CD4-positive, alpha-beta T cell treated with Interleukin-17A for 4 hours (primary cell): ENCODE measurements around the gene TMEM192.
"Not testable (repeated sequence)": the region's sequence is repeated elsewhere in the genome, so short reads cannot be mapped to it uniquely, and the experiment has no call there.

Experiments
- DNase-seq: peaks from one replicate; pipeline ENCODE4 v3.0.0-alpha.2; 2020; ENCODE audit warnings: mixed read lengths

Gene TMEM192

GRCh38 chr4:165088366-165088765, 24.3 kb downstream of the TMEM192 start:
- no peak for DNase-seq

DNA sequence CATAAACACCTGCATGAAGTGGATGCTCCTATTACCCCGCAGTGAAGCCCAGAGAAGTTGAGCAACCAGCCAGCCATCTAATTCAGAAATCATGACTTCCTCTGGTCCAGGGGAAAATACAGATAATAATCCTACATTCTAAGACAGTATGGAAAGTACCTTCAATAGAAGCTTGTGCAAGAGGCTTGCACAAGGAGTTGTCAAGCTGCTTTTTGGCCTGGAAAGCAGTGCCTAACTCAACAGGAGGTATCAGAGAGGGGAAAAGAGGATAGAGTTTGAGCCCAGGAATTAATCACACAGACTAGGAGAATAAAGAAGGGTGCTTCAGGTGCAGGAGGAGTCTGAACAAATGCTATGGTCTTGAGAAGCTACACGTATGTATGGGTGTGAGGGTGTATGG, 26.7 kb downstream of the TMEM192 start:
- no peak for DNase-seq

- DNase-seq: not testable (repeated sequence)
These were observed 27.9 kb downstream of the TMEM192 start for GRCh38 chr4:165084787-165085186.

DNA sequence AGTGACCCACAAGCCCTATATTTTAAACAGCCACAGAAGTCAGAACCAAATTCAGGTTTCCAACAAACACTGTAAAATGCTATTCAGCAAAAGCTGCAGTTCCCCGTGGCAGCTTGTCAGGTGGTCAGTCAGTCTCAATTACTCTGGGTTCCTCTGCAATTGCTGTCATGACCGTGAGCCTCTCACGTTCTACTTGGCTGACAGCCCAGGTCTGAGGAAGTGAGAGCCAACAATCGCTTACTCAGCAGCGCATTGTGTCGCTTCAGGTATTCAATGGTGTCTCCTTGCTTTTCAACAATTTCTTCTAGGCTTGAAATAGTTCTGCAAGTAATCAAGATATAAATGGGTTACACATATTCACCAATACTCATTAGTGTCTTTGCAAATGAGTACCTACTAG, 33.2 kb downstream of the TMEM192 start:
- DNase-seq: no peak

GRCh38 chr4:165077034-165077578, 35.6 kb downstream of the TMEM192 start:
- no peak for DNase-seq

- DNase-seq: not testable (repeated sequence)
These were observed 39.3 kb downstream of the TMEM192 start for GRCh38 chr4:165073346-165073745.

- no peak for DNase-seq
These were observed 42.1 kb downstream of the TMEM192 start for GRCh38 chr4:165070560-165070959.

- DNase-seq: no peak
These were observed 51.7 kb downstream of the TMEM192 start for GRCh38 chr4:165060938-165061337.

DNA sequence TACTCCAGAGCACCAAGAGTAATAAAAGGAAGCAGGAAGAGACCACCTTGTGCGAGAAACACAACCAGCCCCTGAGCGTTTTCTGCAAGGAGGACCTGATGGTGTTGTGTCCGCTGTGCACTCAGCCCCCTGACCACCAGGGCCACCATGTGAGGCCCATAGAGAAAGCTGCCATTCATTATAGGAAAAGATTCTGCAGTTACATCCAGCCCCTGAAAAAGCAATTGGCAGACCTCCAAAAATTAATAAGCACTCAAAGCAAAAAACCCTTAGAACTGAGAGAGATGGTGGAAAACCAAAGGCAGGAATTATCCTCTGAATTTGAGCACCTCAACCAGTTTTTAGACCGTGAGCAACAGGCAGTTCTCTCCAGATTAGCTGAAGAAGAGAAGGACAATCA, 53.3 kb downstream of the TMEM192 start:
- no peak for DNase-seq

- DNase-seq: no peak
These were observed 54.0 kb downstream of the TMEM192 start for GRCh38 chr4:165058666-165059065.

GRCh38 chr4:165055601-165056000, 57.1 kb downstream of the TMEM192 start:
- DNase-seq: no peak

DNA sequence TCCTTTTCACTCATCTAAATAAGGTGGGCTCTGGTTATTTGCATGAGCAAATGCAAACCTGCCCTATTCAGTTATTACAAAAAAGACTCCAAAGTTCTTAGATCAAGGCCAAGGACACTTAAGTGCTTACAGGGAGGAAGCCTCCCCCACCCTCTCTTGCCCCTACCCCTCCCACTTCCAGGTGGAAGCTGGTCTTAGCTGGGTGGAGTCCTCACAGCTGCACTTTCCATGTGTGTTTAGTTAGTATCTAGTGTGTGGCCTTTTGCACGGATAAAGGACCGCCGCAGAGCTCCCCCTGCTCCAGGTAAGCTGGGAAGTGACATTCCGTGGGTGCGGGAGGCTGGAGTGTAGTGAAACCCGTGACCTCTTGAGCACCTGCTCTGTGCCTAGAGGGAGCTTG, 59.0 kb downstream of the TMEM192 start, which contains the start of gene TRIM75:
TSS of gene TRIM75 (plus strand) at position 222 of the 400 bp plus-strand sequence. CDS start 5,282 bp downstream, outside the sequence.
- DNase-seq: no peak

GRCh38 chr4:165052627-165053026, 60.0 kb downstream of the TMEM192 start:
- no peak for DNase-seq

DNA sequence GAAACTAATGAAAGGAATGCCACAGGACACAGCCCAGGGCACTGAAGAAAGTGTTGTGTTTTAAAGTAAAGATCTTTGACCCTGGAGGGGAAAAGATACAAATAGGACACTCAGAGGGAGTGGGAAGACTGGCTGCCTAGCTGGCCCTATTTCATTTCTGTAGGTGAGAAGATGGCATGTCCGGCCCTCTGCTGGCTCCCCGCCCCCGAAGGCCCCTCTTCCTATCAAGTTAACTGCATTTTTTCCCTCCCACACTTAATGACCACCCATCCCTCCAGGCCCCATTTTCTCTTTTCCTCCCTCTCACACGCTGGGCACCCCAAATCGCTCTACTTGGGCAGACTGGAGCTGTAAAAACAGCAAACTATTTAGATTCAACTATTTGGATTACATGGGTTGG, 64.5 kb downstream of the TMEM192 start:
- DNase-seq: no peak

GRCh38 chr4:165031436-165032211, 81.0 kb downstream of the TMEM192 start, which contains the start of gene TRIM60:
TRIM60 (plus strand) TSS chr4:165031999; CDS start chr4:165040073, 8,074 bp downstream.
- DNase-seq: no peak

GRCh38 chr4:165027762-165028402, 84.8 kb downstream of the TMEM192 start:
- DNase-seq: no peak

DNA sequence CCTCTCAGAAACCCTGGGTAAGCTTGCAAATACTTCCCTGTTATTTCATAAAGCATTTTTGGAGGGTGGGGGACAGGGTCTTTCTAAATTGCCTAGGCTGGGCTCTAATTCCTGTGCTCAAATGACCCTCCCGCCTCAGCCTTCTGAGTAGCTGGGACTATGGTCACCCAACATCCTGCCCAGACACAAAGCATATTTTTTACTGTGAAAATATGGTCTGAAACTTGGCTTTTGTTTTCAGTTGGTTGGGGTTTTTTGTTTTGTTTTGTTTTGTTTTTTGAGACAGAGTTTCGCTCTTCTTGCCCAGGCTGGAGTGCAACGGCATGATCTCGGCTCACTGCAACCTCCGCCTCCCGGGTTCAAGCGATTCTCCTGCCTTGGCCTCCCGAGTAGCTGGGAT, 86.9 kb downstream of the TMEM192 start:
- not testable (repeated sequence) for DNase-seq
